Gastrocnemius medialis (tissue), 4 donors: ENCODE data around the gene PPM1L.
A peak's percentile ranks its signal among the peaks of the same experiment; 100 is the strongest.

ENCODE experiments used
- POLR2A ChIP-seq, 2 donors: fragments of 450-650 bp; IDR thresholded peaks; one replicate each; pipeline ENCODE4 v1.6.1; 2017; ENCODE audit warnings: antibody characterized with exemption in 2 of 2, mild to moderate bottlenecking in 2 of 2, moderate library complexity in 2 of 2
- TF ChIP-seq, protein P1 (sequence below), 5 experiments: fragments of 450-650 bp in 3 of 5; fragments of 200-600 bp in 2 of 5; sonication (generic) in 2 of 5; IDR thresholded peaks in 4 of 5; conservative IDR thresholded peaks in 1 of 5; 1 replicate in 4 of 5; 2 replicates in 1 of 5; pipeline ENCODE4 v1.5.1; 2016 to 2019; ENCODE audit warnings: antibody characterized with exemption in 5 of 5, mild to moderate bottlenecking in 3 of 5, moderate library complexity in 3 of 5

DNA sequence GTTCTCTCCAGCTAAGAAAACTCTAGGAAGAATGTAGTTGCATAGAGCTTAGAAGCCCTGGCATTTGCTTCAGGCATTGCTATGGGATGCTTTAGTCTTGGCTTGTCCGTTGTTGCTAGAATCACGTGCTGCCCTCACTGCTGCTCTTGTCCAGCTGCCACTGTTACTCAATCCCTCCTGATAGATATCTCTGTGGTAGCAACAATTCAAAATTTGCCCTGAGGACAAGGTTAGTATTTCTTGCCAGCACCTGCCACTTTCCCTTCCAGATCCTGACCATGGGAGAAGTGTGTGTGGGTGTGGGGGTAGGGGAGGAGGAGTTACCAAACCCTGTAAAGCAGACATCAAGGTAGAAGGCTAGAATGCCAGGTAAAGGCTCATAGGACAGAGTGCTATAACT, 113.8 kb downstream of the PPM1L start:
- TF ChIP-seq, protein P1, sequence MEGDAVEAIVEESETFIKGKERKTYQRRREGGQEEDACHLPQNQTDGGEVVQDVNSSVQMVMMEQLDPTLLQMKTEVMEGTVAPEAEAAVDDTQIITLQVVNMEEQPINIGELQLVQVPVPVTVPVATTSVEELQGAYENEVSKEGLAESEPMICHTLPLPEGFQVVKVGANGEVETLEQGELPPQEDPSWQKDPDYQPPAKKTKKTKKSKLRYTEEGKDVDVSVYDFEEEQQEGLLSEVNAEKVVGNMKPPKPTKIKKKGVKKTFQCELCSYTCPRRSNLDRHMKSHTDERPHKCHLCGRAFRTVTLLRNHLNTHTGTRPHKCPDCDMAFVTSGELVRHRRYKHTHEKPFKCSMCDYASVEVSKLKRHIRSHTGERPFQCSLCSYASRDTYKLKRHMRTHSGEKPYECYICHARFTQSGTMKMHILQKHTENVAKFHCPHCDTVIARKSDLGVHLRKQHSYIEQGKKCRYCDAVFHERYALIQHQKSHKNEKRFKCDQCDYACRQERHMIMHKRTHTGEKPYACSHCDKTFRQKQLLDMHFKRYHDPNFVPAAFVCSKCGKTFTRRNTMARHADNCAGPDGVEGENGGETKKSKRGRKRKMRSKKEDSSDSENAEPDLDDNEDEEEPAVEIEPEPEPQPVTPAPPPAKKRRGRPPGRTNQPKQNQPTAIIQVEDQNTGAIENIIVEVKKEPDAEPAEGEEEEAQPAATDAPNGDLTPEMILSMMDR (IDR thresholded peaks at IDR 0.05 in 4 of 5, conservative IDR thresholded peaks at IDR 0.05 in 1 of 5) = no peak
- peak in 1 of 2 donors; percentile 11 for TF ChIP-seq POLR2A (IDR thresholded peaks at IDR 0.05)
